ENCODE data around the gene PNO1. TPM values are rescaled to one million over a fixed set of nuclear protein-coding genes. Genes with fewer than 3 reads are reported as not detected.
"Not testable (repeated sequence)": the region's sequence is repeated elsewhere in the genome, so short reads cannot be mapped to it uniquely, and the experiment has no call there.

Gene PNO1
- 9.9 and 11.3 TPM in 2 replicates for total RNA-seq

- DNase-seq (ENCODE audit: low read depth in 2 of 2) = peak; percentile 90 to 96
These were observed at the start of gene PNO1 for GRCh38 chr2:68157402-68158133. PNO1 (plus strand) TSS chr2:68157888; CDS start chr2:68157935, 47 bp downstream.

GRCh38 chr2:68108120-68108519, 49.6 kb upstream of the PNO1 start:
- no peak for DNase-seq (ENCODE audit: low read depth in 2 of 2)

- no peak for DNase-seq (ENCODE audit: low read depth in 2 of 2)
These were observed 47.6 kb upstream of the PNO1 start for GRCh38 chr2:68110102-68110501.

- no peak for DNase-seq (ENCODE audit: low read depth in 2 of 2)
These were observed 41.7 kb upstream of the PNO1 start for GRCh38 chr2:68115965-68116364.

GRCh38 chr2:68117922-68118321, 39.8 kb upstream of the PNO1 start:
- not testable (repeated sequence) for DNase-seq (ENCODE audit: low read depth in 2 of 2)

- no peak for DNase-seq (ENCODE audit: low read depth in 2 of 2)
These were observed 38.9 kb upstream of the PNO1 start for GRCh38 chr2:68118816-68119215.

GRCh38 chr2:68119504-68119903, 38.2 kb upstream of the PNO1 start:
- no peak for DNase-seq (ENCODE audit: low read depth in 2 of 2)

- DNase-seq (ENCODE audit: low read depth in 2 of 2) = peak; percentile 66 to 84
These were observed 35.6 kb upstream of the PNO1 start for GRCh38 chr2:68121873-68122679.

- no peak for DNase-seq (ENCODE audit: low read depth in 2 of 2)
These were observed 35.1 kb upstream of the PNO1 start for GRCh38 chr2:68122680-68122964.

- no peak for DNase-seq (ENCODE audit: low read depth in 2 of 2)
These were observed 33.4 kb upstream of the PNO1 start for GRCh38 chr2:68124321-68124720.

GRCh38 chr2:68125821-68126220, 31.9 kb upstream of the PNO1 start:
- DNase-seq (ENCODE audit: low read depth in 2 of 2) = no peak

GRCh38 chr2:68126561-68126960, 31.1 kb upstream of the PNO1 start:
- DNase-seq (ENCODE audit: low read depth in 2 of 2) = no peak

- no peak for DNase-seq (ENCODE audit: low read depth in 2 of 2)
These were observed 30.1 kb upstream of the PNO1 start for GRCh38 chr2:68127358-68128242.

GRCh38 chr2:68134120-68134519, 23.6 kb upstream of the PNO1 start:
- DNase-seq (ENCODE audit: low read depth in 2 of 2) = no peak

- no peak for DNase-seq (ENCODE audit: low read depth in 2 of 2)
These were observed 23.1 kb upstream of the PNO1 start for GRCh38 chr2:68134554-68134953.

GRCh38 chr2:68135448-68136320, 22.0 kb upstream of the PNO1 start:
- DNase-seq (ENCODE audit: low read depth in 2 of 2) = no peak

GRCh38 chr2:68141875-68142274, 15.8 kb upstream of the PNO1 start:
- no peak for DNase-seq (ENCODE audit: low read depth in 2 of 2)

GRCh38 chr2:68151037-68151436, 6.7 kb upstream of the PNO1 start:
- DNase-seq (ENCODE audit: low read depth in 2 of 2) = peak in 1 of 2 donors; percentile 36

- DNase-seq (ENCODE audit: low read depth in 2 of 2) = no peak
These were observed 4.9 kb upstream of the PNO1 start for GRCh38 chr2:68152681-68153347.

- no peak for DNase-seq (ENCODE audit: low read depth in 2 of 2)
These were observed 2.1 kb upstream of the PNO1 start for GRCh38 chr2:68155618-68156017.

- no peak for DNase-seq (ENCODE audit: low read depth in 2 of 2)
These were observed 1.3 kb upstream of the PNO1 start for GRCh38 chr2:68156419-68156818.
